ENCODE results near the gene TDG. TPM values are rescaled to one million over a fixed set of nuclear protein-coding genes. Genes with fewer than 3 reads are reported as not detected.

The TDG gene
- total RNA-seq, result 10 to 100 TPM; 18.0 to 19.3 TPM

GRCh38 chr12:103965590-103966504 lies at the start of gene TDG:
TDG (plus strand) TSS chr12:103965872; CDS start chr12:103966038, 166 bp downstream.
- intact Hi-C loops (cut with micrococcal nuclease), result loop anchor here (1.0 to 5.0 kb wide), 12 partner anchors 9 to 1141 kb away; partner anchors contain the start of genes HCFC2, HSP90B1, NFYB and NT5DC3
- Mint-ChIP-seq H3K4me1 (ENCODE audit: low read depth) (peaks cover 48% of the 10 kb centered on the region), H3K27ac (peak within 1 kb of the TSS; percentile 97), H3K27me3 (ENCODE audit: low read depth) (no peaks in the 10 kb centered on the region), H3K9me3 (no peaks in the 10 kb centered on the region), H3K36me3 (ENCODE audit: low read depth) (peaks cover 17% of the 10 kb centered on the region), H3K4me3 (peak within 1 kb of the TSS; percentile 96)
- peak; percentile 99 for DNase-seq
- CTCF ChIA-PET, result interaction anchor here (0.8 to 2.2 kb wide), 5 partner anchors 9 to 143 kb away, joined by 3 to 14 read pairs (median 5); a partner anchor contains a TSS

GRCh38 chr12:103917873-103918272 lies 47.8 kb upstream of the TDG start:
- Mint-ChIP-seq H3K4me1 (ENCODE audit: low read depth) (peaks cover 2% of the 10 kb centered on the region), H3K27me3 (ENCODE audit: low read depth) (no peaks in the 10 kb centered on the region), H3K27ac (no peak overlapping the region), H3K4me3 (no peak overlapping the region), H3K36me3 (ENCODE audit: low read depth) (peaks cover 4% of the 10 kb centered on the region), H3K9me3 (peaks cover 4% of the 10 kb centered on the region)
- DNase-seq, result no peak
- intact Hi-C loops (cut with micrococcal nuclease), result no loop called here
- CTCF ChIA-PET, result interaction anchor here (1.3 kb wide), 1 partner anchor 10 kb away, joined by 7 read pairs; no protein-coding TSS in a partner anchor

- intact Hi-C loops (cut with micrococcal nuclease), result loop anchor here (1.0 to 5.0 kb wide), 11 partner anchors 18 to 757 kb away; partner anchors contain the start of genes C12orf42 and NFYB
- DNase-seq, result peak; percentile 86
- H3K36me3 Mint-ChIP-seq (ENCODE audit: low read depth), result peaks cover 6% of the 10 kb centered on the region
These were observed 40.7 kb upstream of the TDG start for GRCh38 chr12:103924761-103925641.

GRCh38 chr12:103928682-103929045 lies 37.0 kb upstream of the TDG start:
- CTCF ChIA-PET, result interaction anchor here (0.8 to 1.8 kb wide), 5 partner anchors 11 to 135 kb away, joined by 3 to 7 read pairs (median 4); partner anchors contain the start of gene HCFC2
- Mint-ChIP-seq H3K27me3 (ENCODE audit: low read depth) (no peaks in the 10 kb centered on the region), H3K9me3 (peaks cover 2% of the 10 kb centered on the region), H3K27ac (peak overlapping the region; percentile 100), H3K36me3 (ENCODE audit: low read depth) (peaks cover 39% of the 10 kb centered on the region), H3K4me1 (ENCODE audit: low read depth) (peaks cover 58% of the 10 kb centered on the region), H3K4me3 (peak overlapping the region; percentile 81)
- intact Hi-C loops (cut with micrococcal nuclease), result loop anchor here (1.0 to 5.0 kb wide), 9 partner anchors 136 to 1866 kb away; partner anchors contain the start of genes C12orf42 and HCFC2
- peak; percentile 87 for DNase-seq

More at GRCh38 chr12:103924761-103925641, 40.7 kb upstream of the TDG start:
- Mint-ChIP-seq H3K27me3 (ENCODE audit: low read depth) (no peaks in the 10 kb centered on the region), H3K27ac (peak overlapping the region; percentile 90), H3K4me1 (ENCODE audit: low read depth) (peaks cover 39% of the 10 kb centered on the region), H3K9me3 (peaks cover 2% of the 10 kb centered on the region), H3K4me3 (peak overlapping the region; percentile 69)
- CTCF ChIA-PET, result interaction anchor here (0.9 to 1.4 kb wide), 2 partner anchors 26 to 41 kb away, joined by 4 to 6 read pairs; no protein-coding TSS in a partner anchor

GRCh38 chr12:103929046-103929783 lies 36.5 kb upstream of the TDG start:
- peak overlapping the region; percentile 81 for H3K4me3 Mint-ChIP-seq
- H3K27me3 Mint-ChIP-seq (ENCODE audit: low read depth), result no peaks in the 10 kb centered on the region
- H3K36me3 Mint-ChIP-seq (ENCODE audit: low read depth), result peaks cover 43% of the 10 kb centered on the region
- DNase-seq, result peak; percentile 81
- peaks cover 59% of the 10 kb centered on the region for H3K4me1 Mint-ChIP-seq (ENCODE audit: low read depth)
- CTCF ChIA-PET, result interaction anchor here (0.9 to 1.4 kb wide), 4 partner anchors 14 to 179 kb away, joined by 3 to 6 read pairs (median 4); no protein-coding TSS in a partner anchor
- peaks cover 2% of the 10 kb centered on the region for H3K9me3 Mint-ChIP-seq
- intact Hi-C loops (cut with micrococcal nuclease), result loop anchor here (1.0 to 5.0 kb wide), 9 partner anchors 135 to 1867 kb away; partner anchors contain the start of genes C12orf42 and HCFC2
- peak overlapping the region; percentile 100 for H3K27ac Mint-ChIP-seq

GRCh38 chr12:103929784-103930033 lies 36.0 kb upstream of the TDG start:
- DNase-seq, result no peak
- Mint-ChIP-seq H3K36me3 (ENCODE audit: low read depth) (peaks cover 45% of the 10 kb centered on the region), H3K27ac (peak overlapping the region; percentile 100), H3K27me3 (ENCODE audit: low read depth) (no peaks in the 10 kb centered on the region), H3K4me3 (peak overlapping the region; percentile 81), H3K9me3 (peaks cover 2% of the 10 kb centered on the region), H3K4me1 (ENCODE audit: low read depth) (peaks cover 57% of the 10 kb centered on the region)
- CTCF ChIA-PET, result interaction anchor here (0.7 to 1.3 kb wide), 3 partner anchors 13 to 179 kb away, joined by 3 to 6 read pairs (median 4); no protein-coding TSS in a partner anchor
- intact Hi-C loops (cut with micrococcal nuclease), result loop anchor here (1.0 to 5.0 kb wide), 19 partner anchors 23 to 1867 kb away; partner anchors contain the start of genes C12orf42, EID3, HCFC2 and NFYB

- Mint-ChIP-seq H3K4me3 (peak within 1 kb of the TSS; percentile 81), H3K4me1 (ENCODE audit: low read depth) (peaks cover 57% of the 10 kb centered on the region), H3K27me3 (ENCODE audit: low read depth) (no peaks in the 10 kb centered on the region), H3K36me3 (ENCODE audit: low read depth) (peaks cover 48% of the 10 kb centered on the region), H3K27ac (peak within 1 kb of the TSS; percentile 100), H3K9me3 (no peaks in the 10 kb centered on the region)
- intact Hi-C loops (cut with micrococcal nuclease), result loop anchor here (1.0 kb wide), 10 partner anchors 22 to 373 kb away; partner anchors contain the start of genes EID3, NFYB, NT5DC3 and TDG
- CTCF ChIA-PET, result interaction anchor here (0.7 to 1.3 kb wide), 3 partner anchors 13 to 178 kb away, joined by 3 to 6 read pairs (median 4); no protein-coding TSS in a partner anchor
- peak; percentile 100 for DNase-seq
These were observed 35.5 kb upstream of the TDG start, which contains the start of gene HSP90B1 for GRCh38 chr12:103930034-103930786. HSP90B1 (plus strand) TSS chr12:103930410; CDS start chr12:103930516, 106 bp downstream.

- peak; percentile 31 for DNase-seq
- Mint-ChIP-seq H3K4me1 (ENCODE audit: low read depth) (peaks cover 61% of the 10 kb centered on the region), H3K27ac (peak overlapping the region; percentile 100), H3K36me3 (ENCODE audit: low read depth) (peaks cover 56% of the 10 kb centered on the region), H3K4me3 (peak overlapping the region; percentile 81), H3K27me3 (ENCODE audit: low read depth) (no peaks in the 10 kb centered on the region), H3K9me3 (no peaks in the 10 kb centered on the region)
- intact Hi-C loops (cut with micrococcal nuclease), result loop anchor here (1.0 kb wide), 11 partner anchors 8 to 372 kb away; partner anchors contain the start of genes EID3, NFYB, NT5DC3 and TDG
- CTCF ChIA-PET, result interaction anchor here (1.0 kb wide), 1 partner anchor 25 kb away, joined by 4 read pairs; no protein-coding TSS in a partner anchor
These were observed 34.6 kb upstream of the TDG start for GRCh38 chr12:103930787-103931735.

- Mint-ChIP-seq H3K9me3 (no peaks in the 10 kb centered on the region), H3K4me1 (ENCODE audit: low read depth) (peaks cover 57% of the 10 kb centered on the region), H3K36me3 (ENCODE audit: low read depth) (peaks cover 64% of the 10 kb centered on the region), H3K27me3 (ENCODE audit: low read depth) (no peaks in the 10 kb centered on the region), H3K4me3 (peak overlapping the region; percentile 81), H3K27ac (peak overlapping the region; percentile 100)
- CTCF ChIA-PET, result no interaction called here
- DNase-seq, result no peak
- intact Hi-C loops (cut with micrococcal nuclease), result no loop called here
These were observed 32.4 kb upstream of the TDG start for GRCh38 chr12:103933237-103933636.

All from activated naive CD4-positive, alpha-beta T cell treated with anti-CD3 and anti-CD28 coated beads for 36 hours (primary cell).